Measurements from ENCODE around the gene PTPRG. TPM values are rescaled to one million over a fixed set of nuclear protein-coding genes. Genes with fewer than 3 reads are reported as not detected.

PTPRG gene
- total and polyA plus RNA-seq, 4 donors: 3.6 to 35.6 (median 8.1) TPM

DNA sequence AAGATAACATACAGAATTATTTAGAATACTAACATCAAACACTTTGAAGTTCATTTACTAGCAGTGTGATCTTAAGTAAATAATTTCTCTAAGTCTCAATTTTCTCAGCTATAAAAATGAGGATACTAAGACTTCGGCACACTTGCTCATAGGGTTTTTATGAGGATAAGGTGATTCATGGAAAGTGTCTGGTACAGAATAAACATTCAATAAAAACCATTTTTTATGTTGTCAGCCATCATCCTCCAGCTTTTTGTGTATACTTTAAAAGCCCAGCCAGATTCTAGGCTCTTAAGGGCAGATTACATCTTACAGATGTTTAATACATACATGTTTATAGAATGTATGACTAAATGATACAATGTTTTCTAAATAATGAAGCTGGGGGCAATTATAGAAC is 755.2 kb downstream of the PTPRG start:
- WGBS: 92% methylated on average over 1 of the region's 1 CpG

GRCh38 chr3:62318365-62318751 is 757.0 kb downstream of the PTPRG start:
- 41% methylated on average over 12 of the region's 12 CpGs for WGBS
- H3K4me1 ChIP-seq (ENCODE audit: control insufficient read depth in 4 of 4, insufficient read depth in 4 of 4, low read length in 3 of 4): peaks cover 0 to 10% (median 9%) of the 10 kb centered on the region in 4 donors
- no peak overlapping the region for H3K9ac ChIP-seq (ENCODE audit: low read depth in 1 of 2, low read length in 2 of 2)
- TF ChIP-seq FOXA1 (IDR thresholded peaks at IDR 0.05) (no peak), RAD21 (IDR thresholded peaks at IDR 0.05) (no peak), MAX (IDR thresholded peaks at IDR 0.05) (no peak), EGR1 (IDR thresholded peaks at IDR 0.05; ENCODE audit: low read depth in 2 of 2) (no peak), SP1 (IDR thresholded peaks at IDR 0.05) (no peak), ZBTB33 (IDR thresholded peaks at IDR 0.05) (no peak), CTCF (IDR thresholded peaks at IDR 0.05; ENCODE audit: low read depth, low read length, missing input control) (no peak), RXRA (IDR thresholded peaks at IDR 0.05) (no peak)
- TF ChIP-seq, protein P1, sequence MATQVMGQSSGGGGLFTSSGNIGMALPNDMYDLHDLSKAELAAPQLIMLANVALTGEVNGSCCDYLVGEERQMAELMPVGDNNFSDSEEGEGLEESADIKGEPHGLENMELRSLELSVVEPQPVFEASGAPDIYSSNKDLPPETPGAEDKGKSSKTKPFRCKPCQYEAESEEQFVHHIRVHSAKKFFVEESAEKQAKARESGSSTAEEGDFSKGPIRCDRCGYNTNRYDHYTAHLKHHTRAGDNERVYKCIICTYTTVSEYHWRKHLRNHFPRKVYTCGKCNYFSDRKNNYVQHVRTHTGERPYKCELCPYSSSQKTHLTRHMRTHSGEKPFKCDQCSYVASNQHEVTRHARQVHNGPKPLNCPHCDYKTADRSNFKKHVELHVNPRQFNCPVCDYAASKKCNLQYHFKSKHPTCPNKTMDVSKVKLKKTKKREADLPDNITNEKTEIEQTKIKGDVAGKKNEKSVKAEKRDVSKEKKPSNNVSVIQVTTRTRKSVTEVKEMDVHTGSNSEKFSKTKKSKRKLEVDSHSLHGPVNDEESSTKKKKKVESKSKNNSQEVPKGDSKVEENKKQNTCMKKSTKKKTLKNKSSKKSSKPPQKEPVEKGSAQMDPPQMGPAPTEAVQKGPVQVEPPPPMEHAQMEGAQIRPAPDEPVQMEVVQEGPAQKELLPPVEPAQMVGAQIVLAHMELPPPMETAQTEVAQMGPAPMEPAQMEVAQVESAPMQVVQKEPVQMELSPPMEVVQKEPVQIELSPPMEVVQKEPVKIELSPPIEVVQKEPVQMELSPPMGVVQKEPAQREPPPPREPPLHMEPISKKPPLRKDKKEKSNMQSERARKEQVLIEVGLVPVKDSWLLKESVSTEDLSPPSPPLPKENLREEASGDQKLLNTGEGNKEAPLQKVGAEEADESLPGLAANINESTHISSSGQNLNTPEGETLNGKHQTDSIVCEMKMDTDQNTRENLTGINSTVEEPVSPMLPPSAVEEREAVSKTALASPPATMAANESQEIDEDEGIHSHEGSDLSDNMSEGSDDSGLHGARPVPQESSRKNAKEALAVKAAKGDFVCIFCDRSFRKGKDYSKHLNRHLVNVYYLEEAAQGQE (IDR thresholded peaks at IDR 0.05): no peak
- H3K9me3 ChIP-seq (ENCODE audit: control insufficient read depth in 4 of 4, low read length in 3 of 4): peaks cover 0 to 7% (median 0%) of the 10 kb centered on the region in 4 donors
- no peaks in the 10 kb centered on the region for H3K36me3 ChIP-seq (ENCODE audit: control insufficient read depth in 4 of 4, insufficient read depth in 3 of 4, low read depth in 1 of 4, low read length in 3 of 4)
- H3K4me3 ChIP-seq (ENCODE audit: low read depth in 1 of 3, low read length in 3 of 3): peak overlapping the region; percentile 59 to 90 (median 64)
- H3K27ac ChIP-seq (ENCODE audit: low read depth in 1 of 2, low read length in 2 of 2): no peak overlapping the region
- no peak for DNase-seq (ENCODE audit: low spot score)
- H3K27me3 ChIP-seq (ENCODE audit: control insufficient read depth in 4 of 4, insufficient read depth in 4 of 4, low read length in 3 of 4): peaks cover 0 to 6% (median under 1%) of the 10 kb centered on the region in 4 donors

More for the DNA sequence above, 755.2 kb downstream of the PTPRG start:
- H3K9ac ChIP-seq (ENCODE audit: low read depth in 1 of 2, low read length in 2 of 2): no peak overlapping the region
- no peak for TF ChIP-seq TAF1 (conservative IDR thresholded peaks at IDR 0.05)
- no peak for TF ChIP-seq SP1 (IDR thresholded peaks at IDR 0.05)
- no peak for TF ChIP-seq FOXA2 (IDR thresholded peaks at IDR 0.05)
- TF ChIP-seq RXRA (IDR thresholded peaks at IDR 0.05): no peak
- TF ChIP-seq, protein P1 (IDR thresholded peaks at IDR 0.05): no peak
- TF ChIP-seq EGR1 (IDR thresholded peaks at IDR 0.05; ENCODE audit: low read depth in 2 of 2): no peak
- TF ChIP-seq HNF4G (IDR thresholded peaks at IDR 0.05): no peak
- no peak for TF ChIP-seq FOXA1 (IDR thresholded peaks at IDR 0.05)
- no peak for TF ChIP-seq HNF4A (conservative IDR thresholded peaks at IDR 0.05)
- H3K4me1 ChIP-seq (ENCODE audit: control insufficient read depth in 4 of 4, insufficient read depth in 4 of 4, low read length in 3 of 4): peaks cover 0 to 10% (median 9%) of the 10 kb centered on the region in 4 donors
- no peak for DNase-seq (ENCODE audit: low spot score)
- H3K27ac ChIP-seq (ENCODE audit: low read depth in 1 of 2, low read length in 2 of 2): no peak overlapping the region
- no peaks in the 10 kb centered on the region for H3K36me3 ChIP-seq (ENCODE audit: control insufficient read depth in 4 of 4, insufficient read depth in 3 of 4, low read depth in 1 of 4, low read length in 3 of 4)
- H3K9me3 ChIP-seq (ENCODE audit: control insufficient read depth in 4 of 4, low read length in 3 of 4): peaks cover 0 to 7% (median 0%) of the 10 kb centered on the region in 4 donors
- peaks cover 0 to 6% (median under 1%) of the 10 kb centered on the region in 4 donors for H3K27me3 ChIP-seq (ENCODE audit: control insufficient read depth in 4 of 4, insufficient read depth in 4 of 4, low read length in 3 of 4)
- no peak overlapping the region for H3K4me3 ChIP-seq (ENCODE audit: low read depth in 1 of 3, low read length in 3 of 3)

Data from liver (tissue), 9 donors.